Esophagus muscularis mucosa (tissue), 4 donors: ENCODE results near the gene NDUFAF4. TPM values are rescaled to one million over a fixed set of nuclear protein-coding genes. Genes with fewer than 3 reads are reported as not detected.

ENCODE experiments used
- DNase-seq: peaks from one replicate; pipeline ENCODE4 v3.0.0-alpha.2; 2017; ENCODE audit errors: extremely low spot score
- H3K27ac ChIP-seq, 4 donors: fragments of 200-600 bp; sonication (generic); replicated peaks in 1 of 4; 1 replicate in 3 of 4; 2 replicates in 1 of 4; pipeline ENCODE4 v1.5.1; 2016 to 2019; ENCODE audit warnings: mild to moderate bottlenecking in 1 of 4
- H3K27me3 ChIP-seq, 4 donors: fragments of 200-600 bp; sonication (generic); one replicate each; pipeline versions ENCODE4 v1.5.1 to v1.6.0; 2016 to 2019
- H3K36me3 ChIP-seq, 4 donors: fragments of 200-600 bp; sonication (generic); one replicate each; pipeline ENCODE4 v1.5.1; 2016 to 2019
- H3K4me1 ChIP-seq, 4 donors: fragments of 200-600 bp; sonication (generic); one replicate each; pipeline ENCODE4 v1.5.1; 2016 to 2019
- H3K4me3 ChIP-seq, 4 donors: fragments of 200-600 bp; sonication (generic); 1 replicate in 2 of 4; 2 replicates in 2 of 4; pipeline ENCODE4 v1.5.1; 2016 to 2019; ENCODE audit warnings: mild to moderate bottlenecking in 4 of 4, moderate library complexity in 1 of 4
- H3K9me3 ChIP-seq, 4 donors: fragments of 200-600 bp; sonication (generic); 1 replicate in 3 of 4; 2 replicates in 1 of 4; pipeline ENCODE4 v1.5.1; 2016 to 2019
- EP300 ChIP-seq: sonication (generic); formaldehyde crosslinking; IDR thresholded peaks from one replicate; pipeline ENCODE4 v1.6.1; 2017; ENCODE audit warnings: antibody characterized with exemption
- POLR2A ChIP-seq: fragments of 450-650 bp; IDR thresholded peaks from one replicate; pipeline ENCODE4 v1.6.1; 2017; ENCODE audit warnings: antibody characterized with exemption, moderate library complexity, mild to moderate bottlenecking, low read depth
- POLR2AphosphoS5 ChIP-seq, 2 donors: sonication (generic); formaldehyde crosslinking; IDR thresholded peaks; one replicate each; pipeline ENCODE4 v1.6.1; 2017; ENCODE audit warnings: antibody characterized with exemption in 2 of 2
- WGBS: methylation state at CpG from one replicate; pipeline ENCODE4 v1.1.5; 2018; 5-methylcytosine and 5-hydroxymethylcytosine counted together
- intact Hi-C: fragments of 100-400 bp; cut with DNase I; formaldehyde crosslinking; loops from one replicate; pipeline ENCODE4 v1.15.1; 2023
- total RNA-seq, 4 donors: library from RNA; depleted of rRNA; stranded (reverse); fragments of >200 nt; gene quantifications; one replicate each; pipeline versions ENCODE4 v1.1.0 to v1.2.1, GENCODE V29; 2016
- TF ChIP-seq, protein P1 (sequence below), 3 experiments: fragments of 200-600 bp in 2 of 3; fragments of 450-650 bp in 1 of 3; sonication (generic) in 2 of 3; IDR thresholded peaks; one replicate each; pipeline ENCODE4 v1.5.1; 2017 to 2019; ENCODE audit warnings: antibody characterized with exemption in 3 of 3, mild to moderate bottlenecking in 2 of 3, moderate library complexity in 1 of 3

The NDUFAF4 gene
- total RNA-seq, 4 donors from 2014 or later: 26.1 to 36.2 (median 31.0) TPM

- TF ChIP-seq EP300 (no peak), POLR2A (no peak), POLR2AphosphoS5 (IDR thresholded peaks at IDR 0.05) (no peak)
- TF ChIP-seq, protein P1, sequence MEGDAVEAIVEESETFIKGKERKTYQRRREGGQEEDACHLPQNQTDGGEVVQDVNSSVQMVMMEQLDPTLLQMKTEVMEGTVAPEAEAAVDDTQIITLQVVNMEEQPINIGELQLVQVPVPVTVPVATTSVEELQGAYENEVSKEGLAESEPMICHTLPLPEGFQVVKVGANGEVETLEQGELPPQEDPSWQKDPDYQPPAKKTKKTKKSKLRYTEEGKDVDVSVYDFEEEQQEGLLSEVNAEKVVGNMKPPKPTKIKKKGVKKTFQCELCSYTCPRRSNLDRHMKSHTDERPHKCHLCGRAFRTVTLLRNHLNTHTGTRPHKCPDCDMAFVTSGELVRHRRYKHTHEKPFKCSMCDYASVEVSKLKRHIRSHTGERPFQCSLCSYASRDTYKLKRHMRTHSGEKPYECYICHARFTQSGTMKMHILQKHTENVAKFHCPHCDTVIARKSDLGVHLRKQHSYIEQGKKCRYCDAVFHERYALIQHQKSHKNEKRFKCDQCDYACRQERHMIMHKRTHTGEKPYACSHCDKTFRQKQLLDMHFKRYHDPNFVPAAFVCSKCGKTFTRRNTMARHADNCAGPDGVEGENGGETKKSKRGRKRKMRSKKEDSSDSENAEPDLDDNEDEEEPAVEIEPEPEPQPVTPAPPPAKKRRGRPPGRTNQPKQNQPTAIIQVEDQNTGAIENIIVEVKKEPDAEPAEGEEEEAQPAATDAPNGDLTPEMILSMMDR (IDR thresholded peaks at IDR 0.05): no peak
- no peaks in the 10 kb centered on the region for H3K4me1 ChIP-seq
- WGBS: 81% methylated on average over 9 of the region's 9 CpGs
- intact Hi-C loops: no loop called here
- H3K4me3 ChIP-seq: no peak overlapping the region
- no peak for DNase-seq
- H3K36me3 ChIP-seq: no peaks in the 10 kb centered on the region
- H3K9me3 ChIP-seq: no peaks in the 10 kb centered on the region
- H3K27ac ChIP-seq: no peak overlapping the region
- no peaks in the 10 kb centered on the region for H3K27me3 ChIP-seq
Measured at GRCh38 chr6:96876886-96877545, 20.7 kb downstream of the NDUFAF4 start.

- Histone ChIP-seq H3K27me3 (no peaks in the 10 kb centered on the region), H3K27ac (no peak overlapping the region), H3K4me3 (no peak overlapping the region), H3K9me3 (no peaks in the 10 kb centered on the region), H3K36me3 (no peaks in the 10 kb centered on the region), H3K4me1 (no peaks in the 10 kb centered on the region)
- intact Hi-C loops: no loop called here
- WGBS: 58% methylated on average over 1 of the region's 1 CpG
- no peak for DNase-seq
- no peak for TF ChIP-seq POLR2AphosphoS5 (IDR thresholded peaks at IDR 0.05)
- TF ChIP-seq POLR2A: no peak
- TF ChIP-seq, protein P1 (IDR thresholded peaks at IDR 0.05): no peak
- TF ChIP-seq EP300: no peak
Measured at GRCh38 chr6:96872976-96873375, 24.7 kb downstream of the NDUFAF4 start.

GRCh38 chr6:96865055-96865405, 32.7 kb downstream of the NDUFAF4 start:
- Histone ChIP-seq H3K27ac (no peak overlapping the region), H3K9me3 (no peaks in the 10 kb centered on the region), H3K4me1 (no peaks in the 10 kb centered on the region), H3K36me3 (no peaks in the 10 kb centered on the region), H3K4me3 (no peak overlapping the region), H3K27me3 (no peaks in the 10 kb centered on the region)
- no peak for DNase-seq
- WGBS: 88% methylated on average over 3 of the region's 3 CpGs
- no peak for TF ChIP-seq POLR2AphosphoS5 (IDR thresholded peaks at IDR 0.05)
- TF ChIP-seq POLR2A: no peak
- TF ChIP-seq EP300: no peak
- TF ChIP-seq, protein P1 (IDR thresholded peaks at IDR 0.05): no peak
- intact Hi-C loops: no loop called here

DNA sequence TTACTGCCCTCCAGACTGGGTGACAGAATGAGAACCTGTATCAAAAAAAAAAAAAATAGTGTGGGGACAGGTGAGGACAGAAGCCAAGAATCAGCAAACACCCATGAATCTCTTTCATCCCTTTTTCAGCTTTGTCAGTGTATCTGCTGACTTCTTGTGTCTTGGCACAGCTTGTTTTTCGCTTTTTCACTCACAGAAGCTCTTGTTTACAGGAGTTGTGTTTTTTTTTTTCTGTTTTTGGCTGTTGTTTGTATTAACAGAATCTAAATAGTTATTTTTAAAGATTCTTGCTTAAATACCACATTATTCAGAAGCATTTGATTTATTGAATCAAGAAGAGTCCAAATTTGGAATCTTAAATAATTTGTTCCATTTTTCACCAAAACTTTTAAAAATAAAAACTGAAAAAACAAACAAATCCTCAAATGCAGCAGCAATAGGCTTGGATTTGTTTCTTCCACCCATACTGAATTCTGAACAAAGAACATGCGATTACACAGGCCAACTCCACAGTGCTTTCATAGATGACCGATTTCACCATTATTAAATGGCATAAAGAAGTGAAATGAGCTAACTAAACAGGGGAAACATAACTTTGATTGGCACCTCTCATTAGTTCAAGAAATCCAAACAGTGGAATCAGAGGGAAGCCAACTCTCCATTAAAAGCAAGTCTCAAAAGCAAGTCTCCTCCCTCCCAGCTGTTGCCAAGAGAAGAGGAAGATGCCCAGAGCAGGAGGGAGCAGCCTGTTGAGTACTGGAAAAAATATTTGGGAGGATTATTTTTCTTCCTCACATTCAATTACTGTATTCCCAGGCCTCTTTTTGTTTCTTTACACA, 33.3 kb downstream of the NDUFAF4 start:
- no peak for DNase-seq
- no peaks in the 10 kb centered on the region for H3K4me1 ChIP-seq
- H3K4me3 ChIP-seq: no peak overlapping the region
- WGBS: 63% methylated on average over 3 of the region's 3 CpGs
- TF ChIP-seq POLR2A (no peak), POLR2AphosphoS5 (IDR thresholded peaks at IDR 0.05) (no peak), EP300 (no peak)
- TF ChIP-seq, protein P1 (IDR thresholded peaks at IDR 0.05): no peak
- intact Hi-C loops: no loop called here
- no peak overlapping the region for H3K27ac ChIP-seq
- H3K27me3 ChIP-seq: no peaks in the 10 kb centered on the region
- no peaks in the 10 kb centered on the region for H3K36me3 ChIP-seq
- H3K9me3 ChIP-seq: no peaks in the 10 kb centered on the region
